Thyroid gland (tissue), 4 donors: ENCODE measurements around the gene RAB23. TPM values are rescaled to one million over a fixed set of nuclear protein-coding genes. Genes with fewer than 3 reads are reported as not detected.

Experiments used
- DNase-seq, 2 donors: peaks; one replicate each; pipeline ENCODE4 v3.0.0-alpha.2; 2019
- H3K27ac ChIP-seq, 3 donors: fragments of 200-600 bp; sonication (generic); 1 replicate in 2 of 3; 2 replicates in 1 of 3; pipeline ENCODE4 v1.5.1; 2016 to 2019; ENCODE audit warnings: mild to moderate bottlenecking in 1 of 3, moderate library complexity in 1 of 3
- H3K27me3 ChIP-seq: fragments of 200-600 bp; sonication (generic); one replicate; pipeline ENCODE4 v1.5.1; 2019
- H3K36me3 ChIP-seq, 2 donors: fragments of 200-600 bp; sonication (generic); one replicate each; pipeline ENCODE4 v1.5.1; 2016 to 2019
- H3K4me1 ChIP-seq, 2 donors: fragments of 200-600 bp; sonication (generic); one replicate each; pipeline ENCODE4 v1.5.1; 2017 to 2019
- H3K4me3 ChIP-seq, 3 donors: fragments of 200-600 bp; sonication (generic); replicated peaks in 1 of 3; 1 replicate in 2 of 3; 2 replicates in 1 of 3; pipeline ENCODE4 v1.5.1; 2016; ENCODE audit warnings: mild to moderate bottlenecking in 1 of 3
- H3K9me3 ChIP-seq: fragments of 200-600 bp; sonication (generic); one replicate; pipeline ENCODE4 v1.5.1; 2017
- CTCF ChIP-seq, 6 experiments: fragments of 200-600 bp in 3 of 6; fragments of 450-650 bp in 3 of 6; sonication (generic) in 3 of 6; IDR thresholded peaks; one replicate each; pipeline ENCODE4 v1.5.1; 2016 to 2019; ENCODE audit warnings: antibody characterized with exemption in 6 of 6, mild to moderate bottlenecking in 2 of 6, inconsistent platforms in 1 of 6, moderate library complexity in 1 of 6
- POLR2A ChIP-seq, 2 donors: fragments of 450-650 bp; IDR thresholded peaks; one replicate each; pipeline ENCODE4 v1.6.1; 2017; ENCODE audit warnings: antibody characterized with exemption in 2 of 2, mild to moderate bottlenecking in 2 of 2, moderate library complexity in 1 of 2
- WGBS, 2 donors: methylation state at CpG; one replicate each; pipeline ENCODE4 v1.1.5; 2017; 5-methylcytosine and 5-hydroxymethylcytosine counted together
- intact Hi-C: fragments of 100-400 bp; cut with DNase I; formaldehyde crosslinking; loops from one replicate; pipeline ENCODE4 v1.15.1; 2023
- total RNA-seq, 4 donors: library from RNA; depleted of rRNA; stranded (reverse); fragments of >200 nt; gene quantifications; one replicate each; pipeline ENCODE4 v1.2.3, GENCODE V29; 2016

Gene RAB23
- total RNA-seq, 4 donors from 2014 or later = 19.6 to 38.9 (median 27.9) TPM

- Histone ChIP-seq H3K27ac (peak overlapping the region; percentile 69 to 95 (median 93)), H3K4me3 (peak overlapping the region; percentile 33 to 65 (median 39)), H3K27me3 (no peaks in the 10 kb centered on the region), H3K36me3 (no peaks in the 10 kb centered on the region), H3K4me1 (peaks cover 12 to 16% of the 10 kb centered on the region in 2 donors), H3K9me3 (no peaks in the 10 kb centered on the region)
- TF ChIP-seq CTCF (IDR thresholded peaks at IDR 0.05) (no peak), POLR2A (IDR thresholded peaks at IDR 0.05) (no peak)
- peak; percentile 12 to 17 for DNase-seq
- intact Hi-C loops = loop anchor here (5.0 to 10.0 kb wide), 2 partner anchors 49 to 142 kb away; partner anchors contain the start of genes PRIM2 and RAB23
- WGBS, 2 donors = 16 to 17% methylated on average over 19 of the region's 19 CpGs
These were observed 48.8 kb downstream of the RAB23 start for GRCh38 chr6:57173056-57173885.

- H3K27ac ChIP-seq = peak within 1 kb of the TSS; percentile 69 to 95 (median 93)
- no peaks in the 10 kb centered on the region for H3K9me3 ChIP-seq
- 0 to 1% methylated on average over 56 to 57 of the region's 97 CpGs for WGBS, 2 donors
- intact Hi-C loops = loop anchor here (5.0 to 10.0 kb wide), 2 partner anchors 50 to 142 kb away; partner anchors contain the start of genes PRIM2 and RAB23
- TF ChIP-seq POLR2A (IDR thresholded peaks at IDR 0.05) (peak; percentile 55 to 90), CTCF (IDR thresholded peaks at IDR 0.05) (peak in 4 of 6 experiments; percentile 38 to 53 (median 46))
- peak; percentile 94 to 95 for DNase-seq
- peak within 1 kb of the TSS; percentile 33 to 65 (median 39) for H3K4me3 ChIP-seq
- H3K36me3 ChIP-seq = no peaks in the 10 kb centered on the region
- peaks cover 12 to 16% of the 10 kb centered on the region in 2 donors for H3K4me1 ChIP-seq
- H3K27me3 ChIP-seq = no peaks in the 10 kb centered on the region
These were observed 49.7 kb downstream of the RAB23 start, which contains the start of gene BAG2 for GRCh38 chr6:57172136-57173055. Gene BAG2, plus strand, starts transcription at chr6:57172326. Its CDS starts 372 bp downstream, at chr6:57172698.

- TF ChIP-seq CTCF (IDR thresholded peaks at IDR 0.05) (no peak), POLR2A (IDR thresholded peaks at IDR 0.05) (no peak)
These were observed 57.0 kb downstream of the RAB23 start for GRCh38 chr6:57165080-57165479.

GRCh38 chr6:57163956-57164355, 58.2 kb downstream of the RAB23 start:
- intact Hi-C loops = no loop called here
- no peaks in the 10 kb centered on the region for H3K27me3 ChIP-seq
- no peaks in the 10 kb centered on the region for H3K9me3 ChIP-seq
- DNase-seq = no peak
- H3K4me3 ChIP-seq = no peak overlapping the region
- no peak overlapping the region for H3K27ac ChIP-seq
- 95 to 97% methylated on average over 2 of the region's 2 CpGs for WGBS, 2 donors
- no peaks in the 10 kb centered on the region for H3K4me1 ChIP-seq
- H3K36me3 ChIP-seq = peaks cover 5 to 7% of the 10 kb centered on the region in 2 donors
- TF ChIP-seq CTCF (IDR thresholded peaks at IDR 0.05) (no peak), POLR2A (IDR thresholded peaks at IDR 0.05) (no peak)

More at GRCh38 chr6:57165080-57165479, 57.0 kb downstream of the RAB23 start:
- no peak for DNase-seq
- no peak overlapping the region for H3K4me3 ChIP-seq
- intact Hi-C loops = no loop called here
- 93 to 95% methylated on average over 1 of the region's 1 CpG for WGBS, 2 donors
- no peak overlapping the region for H3K27ac ChIP-seq
- H3K4me1 ChIP-seq = no peaks in the 10 kb centered on the region
- H3K36me3 ChIP-seq = peaks cover 5 to 7% of the 10 kb centered on the region in 2 donors
- H3K27me3 ChIP-seq = no peaks in the 10 kb centered on the region
- H3K9me3 ChIP-seq = no peaks in the 10 kb centered on the region
